Keratinocyte (primary cell): Measurements from ENCODE around the gene C2CD2L. TPM values are rescaled to one million over a fixed set of nuclear protein-coding genes. Genes with fewer than 3 reads are reported as not detected.

Experiments used
- DNase-seq: peaks from one replicate; pipeline ENCODE4 v3.0.0-alpha.2; 2011; ENCODE audit warnings: low read depth, missing footprints, low spot score
- FAIRE-seq: peaks from 2 replicates; lab custom pipeline; 2011; peaks lifted over from hg19 to GRCh38; lab: Jason Lieb, UNC
- H2AFZ ChIP-seq: 2 replicates; pipeline ENCODE4 v1.6.0; 2012; ENCODE audit warnings: low read length, control low read depth, inconsistent platforms; ENCODE audit not compliant: control insufficient read depth
- H3K27ac ChIP-seq: 2 replicates; pipeline ENCODE4 v1.5.1; 2011; ENCODE audit warnings: low read length; ENCODE audit not compliant: control insufficient read depth, insufficient read depth
- H3K27me3 ChIP-seq: 3 replicates; pipeline ENCODE4 v1.6.0; 2011; ENCODE audit warnings: low read length; ENCODE audit not compliant: control insufficient read depth, insufficient read depth; ENCODE audit errors: extremely low read depth
- H3K36me3 ChIP-seq, 2 experiments: 2 replicates in 1 of 2; 3 replicates in 1 of 2; pipeline ENCODE4 v1.5.1; 2011; ENCODE audit warnings: low read length in 2 of 2, mild to moderate bottlenecking in 1 of 2; ENCODE audit not compliant: control insufficient read depth in 2 of 2, insufficient read depth in 2 of 2; ENCODE audit errors: extremely low read depth in 1 of 2
- H3K4me1 ChIP-seq: 3 replicates; pipeline ENCODE4 v1.5.1; 2011; ENCODE audit warnings: low read length; ENCODE audit not compliant: control insufficient read depth, insufficient read depth; ENCODE audit errors: extremely low read depth
- H3K4me2 ChIP-seq: 3 replicates; pipeline ENCODE4 v1.6.0; 2011; ENCODE audit warnings: low read depth, low read length; ENCODE audit not compliant: control insufficient read depth, insufficient read depth; ENCODE audit errors: extremely low read depth
- H3K4me3 ChIP-seq, 3 experiments: fragments of 200-600 bp in 1 of 3; sonication (generic) in 1 of 3; 2 replicates in 2 of 3; 3 replicates in 1 of 3; pipeline ENCODE4 v1.5.1; 2011 to 2016; ENCODE audit warnings: low read length in 3 of 3, mild to moderate bottlenecking in 3 of 3, control low read depth in 2 of 3, inconsistent platforms in 1 of 3, low read depth in 1 of 3, mixed read lengths in 1 of 3, mixed run types in 1 of 3, moderate library complexity in 1 of 3; ENCODE audit not compliant: control insufficient read depth in 2 of 3, insufficient read depth in 2 of 3; ENCODE audit errors: extremely low read depth in 1 of 3
- H3K79me2 ChIP-seq: 2 replicates; pipeline ENCODE4 v1.6.0; 2012; ENCODE audit warnings: low read length; ENCODE audit not compliant: control insufficient read depth, insufficient read depth
- H3K9ac ChIP-seq: 3 replicates; pipeline ENCODE4 v1.6.0; 2011; ENCODE audit warnings: low read length; ENCODE audit not compliant: control insufficient read depth, insufficient read depth; ENCODE audit errors: extremely low read depth
- H3K9me1 ChIP-seq: 3 replicates; pipeline ENCODE4 v1.6.0; 2011; ENCODE audit warnings: low read length; ENCODE audit not compliant: control insufficient read depth, insufficient read depth; ENCODE audit errors: extremely low read depth
- H3K9me3 ChIP-seq: 2 replicates; pipeline ENCODE4 v1.5.1; 2012; ENCODE audit warnings: low read depth, low read length; ENCODE audit not compliant: control insufficient read depth
- H4K20me1 ChIP-seq: 3 replicates; pipeline ENCODE4 v1.6.0; 2011; ENCODE audit warnings: low read length; ENCODE audit not compliant: control insufficient read depth, insufficient read depth; ENCODE audit errors: extremely low read depth
- CTCF ChIP-seq, 3 experiments: IDR thresholded peaks in 1 of 3; conservative IDR thresholded peaks in 1 of 3; optimal IDR thresholded peaks in 1 of 3; 2 replicates in 2 of 3; 3 replicates in 1 of 3; pipeline versions ENCODE3 to v1.5.1; 2011; ENCODE audit warnings: low read length in 3 of 3, mild to moderate bottlenecking in 3 of 3, moderate library complexity in 2 of 3, control low read depth in 1 of 3, inconsistent platforms in 1 of 3; ENCODE audit not compliant: insufficient read depth in 2 of 3; ENCODE audit errors: extremely low read depth in 1 of 3
- EZH2 ChIP-seq: IDR thresholded peaks from one replicate; pipeline ENCODE4 v1.6.1; 2012; ENCODE audit warnings: inconsistent platforms, mild to moderate bottlenecking, low read length, moderate library complexity
- dilution Hi-C: fragments of 300-500 bp; cut with MboI; formaldehyde crosslinking; loops from one replicate; pipeline ENCODE4 v1.7.0; 2020; ENCODE audit warnings: low sequenced_read_pairs; ENCODE audit not compliant: extremely low pct_ligation_motif_present
- polyA plus RNA-seq, 5 experiments: library from polyadenylated mRNA; depleted of rRNA in 3 of 5; stranded (reverse) in 3 of 5; stranded (forward) in 1 of 5; unstranded in 1 of 5; fragments of >200 nt; gene quantifications; 1 replicate in 1 of 5; 2 replicates in 3 of 5; 3 replicates in 1 of 5; pipeline versions ENCODE4 v1.2.1 to v1.2.3, GENCODE V29; 2011 to 2012; ENCODE audit warnings: missing spikeins in 2 of 5, low read depth in 1 of 5, low replicate concordance in 1 of 5

Gene C2CD2L
- polyA plus RNA-seq, 1 donor (not counting 4 experiments of a cell fraction or from before 2014, with no cell fraction given): 2.9 TPM

GRCh38 chr11:119116601-119117000 lies 9.5 kb downstream of the C2CD2L start:
- no peak overlapping the region for H3K4me2 ChIP-seq
- no peak for FAIRE-seq
- no peaks in the 10 kb centered on the region for H3K9me1 ChIP-seq
- H2AFZ ChIP-seq: no peak overlapping the region
- no peak for TF ChIP-seq CTCF (optimal IDR thresholded peaks at IDR 0.05 in 1 of 3, IDR thresholded peaks at IDR 0.05 in 1 of 3, conservative IDR thresholded peaks at IDR 0.05 in 1 of 3; ENCODE audit: extremely low read depth in 1 of 3, insufficient read depth in 2 of 3, low read length in 3 of 3)
- TF ChIP-seq EZH2: no peak
- no peak overlapping the region for H3K27ac ChIP-seq
- H3K4me1 ChIP-seq: peaks cover 12% of the 10 kb centered on the region
- DNase-seq: no peak
- H4K20me1 ChIP-seq: no peaks in the 10 kb centered on the region
- H3K79me2 ChIP-seq: peaks cover 2% of the 10 kb centered on the region
- no peaks in the 10 kb centered on the region for H3K9me3 ChIP-seq
- no peaks in the 10 kb centered on the region for H3K27me3 ChIP-seq
- dilution Hi-C loops: no loop called here
- no peak overlapping the region for H3K9ac ChIP-seq
- H3K36me3 ChIP-seq: peaks cover 7 to 13% of the 10 kb centered on the region in 2 experiments
- H3K4me3 ChIP-seq: no peak overlapping the region

- H3K9me1 ChIP-seq: no peaks in the 10 kb centered on the region
Observed at GRCh38 chr11:119117004-119117706, 10.0 kb downstream of the C2CD2L start.

More at GRCh38 chr11:119117004-119117706, 10.0 kb downstream of the C2CD2L start:
- TF ChIP-seq EZH2: no peak
- no peak for TF ChIP-seq CTCF (optimal IDR thresholded peaks at IDR 0.05 in 1 of 3, IDR thresholded peaks at IDR 0.05 in 1 of 3, conservative IDR thresholded peaks at IDR 0.05 in 1 of 3; ENCODE audit: extremely low read depth in 1 of 3, insufficient read depth in 2 of 3, low read length in 3 of 3)
- Histone ChIP-seq H3K9me3 (no peaks in the 10 kb centered on the region), H3K36me3 (peaks cover 4 to 11% of the 10 kb centered on the region in 2 experiments), H3K27ac (no peak overlapping the region), H3K4me3 (no peak overlapping the region), H3K4me1 (peaks cover 14% of the 10 kb centered on the region), H3K27me3 (no peaks in the 10 kb centered on the region), H3K79me2 (peaks cover 6% of the 10 kb centered on the region), H3K4me2 (no peak overlapping the region), H4K20me1 (no peaks in the 10 kb centered on the region), H2AFZ (no peak overlapping the region), H3K9ac (no peak overlapping the region)
- no peak for FAIRE-seq
- no peak for DNase-seq
- dilution Hi-C loops: no loop called here
